C4-2B (cell line): ENCODE measurements around the gene DYRK2.

Source experiments
- ZFX ChIP-seq: fragments of 450-650 bp; IDR thresholded peaks from 2 replicates; pipeline ENCODE4 v1.6.1; 2017
- TF ChIP-seq, protein P1 (sequence below): fragments of 450-650 bp; conservative IDR thresholded peaks from 2 replicates; pipeline ENCODE4 v1.5.1; 2017; ENCODE audit warnings: mild to moderate bottlenecking

DNA sequence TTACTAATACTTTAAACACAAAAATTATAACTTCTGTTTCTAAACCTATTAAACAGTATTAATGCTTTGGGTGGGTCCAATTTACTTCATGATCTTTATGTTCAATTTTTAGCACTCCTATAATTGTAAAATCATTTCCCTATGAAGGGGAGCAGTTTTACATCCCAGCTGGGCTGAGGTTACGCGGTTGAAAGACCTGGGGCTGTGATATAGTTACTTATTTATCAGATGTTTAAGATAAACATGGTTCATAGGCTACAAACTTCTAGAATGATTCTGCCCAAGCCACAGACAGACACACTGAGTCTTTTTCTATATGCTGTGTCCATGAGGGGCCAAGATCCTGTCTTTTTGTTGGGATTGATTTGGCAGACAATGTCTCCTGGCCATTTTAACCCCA is 44.4 kb downstream of the DYRK2 start:
- TF ChIP-seq, protein P1, sequence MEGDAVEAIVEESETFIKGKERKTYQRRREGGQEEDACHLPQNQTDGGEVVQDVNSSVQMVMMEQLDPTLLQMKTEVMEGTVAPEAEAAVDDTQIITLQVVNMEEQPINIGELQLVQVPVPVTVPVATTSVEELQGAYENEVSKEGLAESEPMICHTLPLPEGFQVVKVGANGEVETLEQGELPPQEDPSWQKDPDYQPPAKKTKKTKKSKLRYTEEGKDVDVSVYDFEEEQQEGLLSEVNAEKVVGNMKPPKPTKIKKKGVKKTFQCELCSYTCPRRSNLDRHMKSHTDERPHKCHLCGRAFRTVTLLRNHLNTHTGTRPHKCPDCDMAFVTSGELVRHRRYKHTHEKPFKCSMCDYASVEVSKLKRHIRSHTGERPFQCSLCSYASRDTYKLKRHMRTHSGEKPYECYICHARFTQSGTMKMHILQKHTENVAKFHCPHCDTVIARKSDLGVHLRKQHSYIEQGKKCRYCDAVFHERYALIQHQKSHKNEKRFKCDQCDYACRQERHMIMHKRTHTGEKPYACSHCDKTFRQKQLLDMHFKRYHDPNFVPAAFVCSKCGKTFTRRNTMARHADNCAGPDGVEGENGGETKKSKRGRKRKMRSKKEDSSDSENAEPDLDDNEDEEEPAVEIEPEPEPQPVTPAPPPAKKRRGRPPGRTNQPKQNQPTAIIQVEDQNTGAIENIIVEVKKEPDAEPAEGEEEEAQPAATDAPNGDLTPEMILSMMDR = no peak
- no peak for TF ChIP-seq ZFX
